Astrocyte of the spinal cord (primary cell): ENCODE data around the gene MTNR1A.

Experiments used
- DNase-seq: peaks from one replicate; pipeline ENCODE4 v3.0.0; 2011; ENCODE audit warnings: low read depth, low spot score
- H3K4me3 ChIP-seq: 2 replicates; pipeline ENCODE4 v1.5.1; 2011; ENCODE audit warnings: low read depth, mild to moderate bottlenecking, low read length, moderate library complexity
- CTCF ChIP-seq: IDR thresholded peaks from 2 replicates; pipeline ENCODE4 v1.5.1; 2012; ENCODE audit warnings: low read depth, mild to moderate bottlenecking, low read length, inconsistent platforms
- in situ Hi-C: cut with HindIII; loops from 2 replicates; pipeline ENCODE4 v1.10.0; 2017; ENCODE audit warnings: low sequenced_read_pairs

The MTNR1A gene

GRCh38 chr4:186596346-186596745, 41.0 kb upstream of the MTNR1A start:
- in situ Hi-C loops: no loop called here
- H3K4me3 ChIP-seq: no peak overlapping the region
- no peak for DNase-seq
- no peak for TF ChIP-seq CTCF

GRCh38 chr4:186593587-186593973, 38.2 kb upstream of the MTNR1A start:
- no peak for TF ChIP-seq CTCF
- no peak for DNase-seq
- in situ Hi-C loops: no loop called here
- H3K4me3 ChIP-seq: no peak overlapping the region

- in situ Hi-C loops: no loop called here
- no peak for DNase-seq
- no peak overlapping the region for H3K4me3 ChIP-seq
These were observed 37.7 kb upstream of the MTNR1A start for GRCh38 chr4:186592966-186593586.

GRCh38 chr4:186592445-186592844, 37.1 kb upstream of the MTNR1A start:
- in situ Hi-C loops: no loop called here
- DNase-seq: no peak
- no peak for TF ChIP-seq CTCF
- no peak overlapping the region for H3K4me3 ChIP-seq

More at GRCh38 chr4:186592966-186593586, 37.7 kb upstream of the MTNR1A start:
- TF ChIP-seq CTCF: no peak

GRCh38 chr4:186591651-186592050, 36.3 kb upstream of the MTNR1A start:
- no peak for TF ChIP-seq CTCF
- in situ Hi-C loops: no loop called here
- no peak for DNase-seq
- H3K4me3 ChIP-seq: no peak overlapping the region

GRCh38 chr4:186588503-186588902, 33.1 kb upstream of the MTNR1A start:
- no peak overlapping the region for H3K4me3 ChIP-seq
- TF ChIP-seq CTCF: no peak
- no peak for DNase-seq
- in situ Hi-C loops: no loop called here
